HG03354 (cell line): ENCODE data around the gene GRIFIN.

Experiments
- ATAC-seq: cut with Tn5 transposase; IDR thresholded peaks from one replicate; pipeline ENCODE4 v1.9.1; 2021; ENCODE audit warnings: mild to moderate bottlenecking; ENCODE audit not compliant: unreplicated experiment, poor library complexity, severe bottlenecking

The GRIFIN gene

DNA sequence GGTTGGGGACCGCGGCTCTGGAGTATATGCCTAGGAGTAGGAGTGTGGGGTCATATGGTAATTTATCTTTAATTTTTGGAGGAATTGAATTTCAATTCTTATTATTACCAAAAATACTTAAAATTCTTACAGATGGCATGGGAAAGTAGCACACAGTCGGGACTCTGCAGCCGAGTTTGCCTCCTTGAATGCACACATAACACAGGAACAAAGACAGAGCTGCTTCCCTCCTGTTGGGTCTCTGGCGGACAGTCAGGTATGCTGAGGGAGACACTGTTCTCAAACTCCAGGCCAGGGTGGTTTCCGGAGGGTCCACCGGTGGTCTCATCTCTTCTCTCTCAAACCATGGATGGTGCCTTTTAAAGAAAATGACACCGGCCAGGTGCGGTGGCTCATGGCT lies 32.7 kb downstream of the GRIFIN start:
- no peak for ATAC-seq

DNA sequence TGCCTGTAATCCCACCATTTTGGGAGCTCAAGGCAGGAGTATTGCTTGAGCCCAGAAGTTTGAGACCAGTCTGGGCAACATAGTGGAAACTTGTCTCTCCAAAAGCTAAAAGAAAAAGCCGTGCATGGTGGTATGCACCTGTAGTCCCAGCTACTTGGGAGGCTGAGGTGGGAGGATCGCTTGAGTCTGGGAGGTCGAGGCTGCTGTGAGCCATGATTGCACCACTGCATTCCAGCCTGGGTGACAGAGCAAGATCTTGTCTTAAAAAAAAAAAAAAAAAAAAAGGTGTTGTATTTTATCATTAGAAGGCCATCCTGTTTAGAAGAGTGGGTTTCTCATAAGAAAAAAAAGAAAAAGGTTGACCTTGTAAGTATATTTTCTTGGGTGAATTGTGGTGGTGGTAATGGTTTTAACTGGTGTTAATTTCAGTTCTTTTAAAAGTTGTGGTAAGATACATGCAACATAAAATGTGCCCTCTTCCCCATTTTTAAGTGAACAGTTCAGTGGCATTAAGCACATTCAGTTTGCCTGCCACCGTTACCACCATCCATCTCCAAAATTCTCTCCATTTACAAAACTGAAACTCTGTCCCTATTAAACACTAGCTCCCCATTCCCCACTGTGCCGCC lies 34.7 kb downstream of the GRIFIN start:
- no peak for ATAC-seq

DNA sequence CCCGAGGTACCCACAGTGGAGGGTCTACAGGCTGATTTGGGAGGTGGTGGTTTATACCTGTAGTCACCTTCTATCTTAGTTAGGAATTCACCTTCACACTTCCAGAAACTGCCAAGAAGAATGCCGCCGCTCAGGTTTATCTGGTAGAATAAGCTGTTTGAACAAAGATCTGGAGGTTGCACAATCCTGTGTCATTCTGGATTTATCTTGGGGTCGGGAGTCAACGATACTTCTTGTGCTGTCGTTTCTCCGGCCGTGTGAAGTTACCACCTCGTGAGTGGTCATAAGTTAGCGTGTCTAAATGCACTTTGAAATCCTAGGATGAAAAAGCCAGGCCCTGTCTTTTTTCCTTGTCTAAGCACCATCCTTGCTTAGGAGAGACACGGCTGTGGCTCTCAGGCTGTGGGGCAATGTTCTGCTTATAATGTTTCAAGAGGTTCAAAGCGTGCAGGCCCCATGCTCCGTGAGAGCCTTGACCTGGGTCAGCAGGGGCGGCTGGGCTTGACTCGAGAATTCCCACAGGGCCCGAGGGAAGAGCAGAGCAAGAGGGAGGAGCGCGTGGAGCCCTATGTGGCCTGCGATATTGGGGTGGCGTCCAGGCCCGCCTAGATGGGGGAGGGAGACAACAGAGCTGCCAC lies 35.5 kb downstream of the GRIFIN start:
- no peak for ATAC-seq

DNA sequence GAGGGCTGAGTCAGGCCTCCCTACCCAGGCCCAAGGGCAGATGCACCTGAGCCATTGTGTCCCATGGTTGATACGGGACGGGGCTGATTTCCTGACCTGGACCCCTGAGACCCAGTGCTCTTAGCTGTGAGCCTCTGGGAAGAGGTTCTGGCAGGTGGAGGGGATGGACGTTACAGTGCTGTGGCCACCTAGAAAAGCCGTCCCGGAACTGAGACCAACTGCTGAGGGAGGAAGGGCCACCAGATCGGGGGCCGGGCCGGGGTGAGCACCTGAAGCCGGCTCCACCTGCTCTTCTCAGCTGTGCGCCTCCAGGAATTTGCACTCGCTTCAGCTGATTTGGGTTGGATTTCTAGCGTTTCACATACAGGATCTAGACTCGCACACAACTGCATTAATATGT lies 37.4 kb downstream of the GRIFIN start:
- no peak for ATAC-seq

DNA sequence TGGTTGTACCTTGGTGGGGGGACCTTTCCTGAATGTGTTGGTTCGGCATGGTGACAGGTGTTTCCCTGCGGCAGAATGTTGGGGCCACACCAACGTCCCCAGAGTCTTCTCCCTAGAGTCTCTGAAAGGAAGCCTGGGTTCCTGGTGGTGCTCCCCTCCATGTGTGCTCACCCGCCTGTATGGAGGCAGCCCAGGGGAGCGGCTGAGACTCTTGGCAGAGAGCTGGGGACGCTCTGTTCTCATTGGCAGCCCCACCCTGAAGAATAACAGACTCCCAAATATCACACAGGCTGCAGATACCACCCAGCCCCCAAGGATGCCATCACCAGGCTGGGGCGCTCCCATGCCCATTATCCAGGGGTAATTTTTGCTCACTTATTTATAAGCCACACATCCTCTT lies 38.0 kb downstream of the GRIFIN start:
- no peak for ATAC-seq

DNA sequence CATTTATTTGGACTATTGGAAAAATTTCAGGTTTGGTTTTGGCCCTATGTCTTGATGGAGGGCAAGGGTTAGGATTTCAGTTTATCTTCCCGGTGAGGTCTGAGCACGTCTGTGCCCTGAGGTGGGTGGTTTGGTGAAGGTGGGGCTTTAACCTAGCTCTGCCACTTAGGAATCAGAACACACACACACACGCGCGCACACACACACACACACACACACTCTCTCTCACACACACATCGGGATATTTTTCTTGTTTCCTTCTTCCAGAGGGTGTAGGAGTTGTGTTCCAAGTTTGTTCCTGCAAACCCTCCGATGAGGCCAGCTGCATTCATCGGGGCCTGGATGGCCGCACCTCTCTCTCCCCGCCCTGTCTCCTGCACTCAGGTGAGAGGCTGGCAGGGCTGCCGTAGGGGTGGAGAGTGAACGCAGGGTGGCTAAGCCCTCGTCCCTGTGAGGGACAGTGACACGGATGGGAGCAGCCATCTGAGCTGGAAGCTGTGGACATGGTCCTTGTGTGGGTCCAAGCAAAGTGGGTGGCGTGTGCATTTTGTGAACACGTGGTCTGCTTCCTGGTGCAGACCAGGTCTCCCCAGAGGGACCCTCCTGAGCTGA lies 38.6 kb downstream of the GRIFIN start:
- no peak for ATAC-seq

DNA sequence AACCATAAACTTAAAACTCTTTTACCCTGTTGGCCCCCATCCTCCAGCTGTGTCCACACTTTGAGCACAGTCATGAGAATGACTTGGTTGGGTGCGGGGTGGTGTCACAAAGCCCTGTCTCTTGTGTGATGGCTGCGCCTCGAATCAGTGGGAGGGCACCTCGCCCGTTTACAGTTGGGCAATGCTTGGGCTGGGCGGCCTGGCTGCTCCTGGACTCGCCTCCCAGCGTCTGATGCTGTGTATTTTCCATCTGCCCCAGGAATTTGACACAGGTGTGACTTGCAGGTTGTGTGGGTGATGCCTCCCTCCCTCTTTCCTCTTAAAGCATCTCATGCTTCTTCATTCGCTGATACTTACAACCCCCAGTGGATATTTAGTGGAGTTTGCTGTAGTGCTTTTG lies 39.1 kb downstream of the GRIFIN start:
- ATAC-seq, result no peak

DNA sequence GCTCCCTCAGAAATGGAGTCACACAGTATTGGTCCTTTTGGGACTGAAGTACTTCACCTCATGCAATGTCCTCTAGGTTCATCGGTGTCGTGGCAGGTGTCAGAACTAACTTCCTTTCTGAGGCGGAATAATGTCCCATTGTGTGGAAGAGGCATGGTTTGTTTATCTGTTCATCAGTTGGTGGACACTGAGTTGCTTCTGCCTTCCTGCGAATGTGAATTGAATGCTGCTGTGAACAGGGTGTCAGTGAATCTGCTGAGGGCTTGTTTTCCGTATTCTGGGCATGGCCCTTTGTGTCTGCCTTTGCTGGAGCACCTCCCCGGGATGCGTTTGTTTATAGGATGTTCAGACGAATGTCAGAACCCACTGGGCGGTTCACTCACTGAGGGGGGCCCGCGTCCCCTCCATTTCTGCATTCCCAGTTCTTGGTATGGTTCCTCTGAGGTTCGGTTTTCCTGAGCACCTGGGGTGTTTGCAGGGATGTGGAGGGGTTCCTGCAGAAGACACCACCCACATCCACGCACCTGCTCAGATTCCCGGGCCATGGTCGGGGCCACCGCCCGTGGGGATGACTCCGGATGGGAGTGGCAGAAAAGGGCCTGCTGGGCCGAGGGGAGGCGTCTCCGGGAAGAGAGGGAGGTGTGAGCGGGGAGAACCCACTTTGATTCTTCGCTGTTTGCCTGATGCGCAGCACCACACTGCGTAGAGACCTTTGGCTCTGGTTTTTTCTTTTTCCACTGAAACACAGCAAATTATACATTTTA lies 39.7 kb downstream of the GRIFIN start:
- ATAC-seq, result no peak

DNA sequence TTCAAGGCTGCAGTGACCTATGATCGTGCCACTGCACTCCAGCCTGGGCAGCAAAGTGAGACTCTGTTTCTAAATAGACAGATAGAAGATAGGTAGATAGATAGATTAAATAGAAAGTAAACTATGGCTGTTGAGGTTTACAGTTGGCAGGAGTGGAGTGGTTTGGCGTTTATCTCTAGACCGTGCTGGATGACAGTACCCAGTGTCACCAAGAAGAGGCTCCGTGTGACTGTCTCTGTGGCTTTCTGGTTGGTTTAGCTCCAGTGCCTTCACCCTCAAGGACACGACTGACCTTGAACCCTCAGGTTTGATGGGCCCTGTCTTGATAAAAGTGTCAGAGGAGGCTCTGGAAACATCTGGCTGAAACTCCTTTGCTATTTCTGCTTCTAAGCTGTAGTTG lies 41.1 kb downstream of the GRIFIN start:
- ATAC-seq, result no peak

DNA sequence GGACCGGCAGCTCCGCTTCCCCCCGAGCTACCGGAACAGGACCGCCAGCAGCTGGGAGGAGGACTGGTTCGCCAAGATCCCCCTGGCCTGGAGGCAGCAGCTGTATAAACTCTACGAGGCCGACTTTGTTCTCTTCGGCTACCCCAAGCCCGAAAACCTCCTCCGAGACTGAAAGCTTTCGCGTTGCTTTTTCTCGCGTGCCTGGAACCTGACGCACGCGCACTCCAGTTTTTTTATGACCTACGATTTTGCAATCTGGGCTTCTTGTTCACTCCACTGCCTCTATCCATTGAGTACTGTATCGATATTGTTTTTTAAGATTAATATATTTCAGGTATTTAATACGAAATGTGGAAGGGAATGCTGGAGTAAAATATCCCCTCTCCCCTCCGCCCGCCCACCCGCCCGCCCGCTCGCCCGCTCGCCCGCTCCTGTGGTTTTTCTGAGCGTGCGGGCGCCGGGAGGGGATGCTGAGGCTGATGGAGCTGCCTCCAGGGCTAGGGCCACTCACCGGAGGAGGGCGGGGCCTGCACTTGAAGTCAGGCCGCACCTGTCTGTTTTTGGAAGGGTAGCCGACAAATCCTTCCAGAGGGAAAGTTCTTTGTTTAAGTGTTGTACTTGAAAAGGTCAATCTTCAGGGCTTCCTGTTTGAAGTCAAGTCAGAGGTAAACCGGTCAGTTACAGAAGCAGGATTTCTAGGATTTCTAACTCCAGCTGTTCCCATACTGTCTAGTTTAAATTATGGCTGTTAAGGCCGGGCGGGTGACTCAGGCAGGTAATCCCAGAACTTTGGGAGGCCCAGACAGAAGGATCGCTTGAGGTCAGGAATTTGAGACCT lies 42.3 kb downstream of the GRIFIN start:
- ATAC-seq, result no peak

DNA sequence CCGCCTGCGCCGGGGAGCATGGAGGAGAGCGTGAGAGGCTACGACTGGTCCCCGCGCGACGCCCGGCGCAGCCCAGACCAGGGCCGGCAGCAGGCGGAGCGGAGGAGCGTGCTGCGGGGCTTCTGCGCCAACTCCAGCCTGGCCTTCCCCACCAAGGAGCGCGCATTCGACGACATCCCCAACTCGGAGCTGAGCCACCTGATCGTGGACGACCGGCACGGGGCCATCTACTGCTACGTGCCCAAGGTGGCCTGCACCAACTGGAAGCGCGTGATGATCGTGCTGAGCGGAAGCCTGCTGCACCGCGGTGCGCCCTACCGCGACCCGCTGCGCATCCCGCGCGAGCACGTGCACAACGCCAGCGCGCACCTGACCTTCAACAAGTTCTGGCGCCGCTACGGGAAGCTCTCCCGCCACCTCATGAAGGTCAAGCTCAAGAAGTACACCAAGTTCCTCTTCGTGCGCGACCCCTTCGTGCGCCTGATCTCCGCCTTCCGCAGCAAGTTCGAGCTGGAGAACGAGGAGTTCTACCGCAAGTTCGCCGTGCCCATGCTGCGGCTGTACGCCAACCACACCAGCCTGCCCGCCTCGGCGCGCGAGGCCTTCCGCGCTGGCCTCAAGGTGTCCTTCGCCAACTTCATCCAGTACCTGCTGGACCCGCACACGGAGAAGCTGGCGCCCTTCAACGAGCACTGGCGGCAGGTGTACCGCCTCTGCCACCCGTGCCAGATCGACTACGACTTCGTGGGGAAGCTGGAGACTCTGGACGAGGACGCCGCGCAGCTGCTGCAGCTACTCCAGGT lies 43.1 kb downstream of the GRIFIN start:
- ATAC-seq, result no peak

DNA sequence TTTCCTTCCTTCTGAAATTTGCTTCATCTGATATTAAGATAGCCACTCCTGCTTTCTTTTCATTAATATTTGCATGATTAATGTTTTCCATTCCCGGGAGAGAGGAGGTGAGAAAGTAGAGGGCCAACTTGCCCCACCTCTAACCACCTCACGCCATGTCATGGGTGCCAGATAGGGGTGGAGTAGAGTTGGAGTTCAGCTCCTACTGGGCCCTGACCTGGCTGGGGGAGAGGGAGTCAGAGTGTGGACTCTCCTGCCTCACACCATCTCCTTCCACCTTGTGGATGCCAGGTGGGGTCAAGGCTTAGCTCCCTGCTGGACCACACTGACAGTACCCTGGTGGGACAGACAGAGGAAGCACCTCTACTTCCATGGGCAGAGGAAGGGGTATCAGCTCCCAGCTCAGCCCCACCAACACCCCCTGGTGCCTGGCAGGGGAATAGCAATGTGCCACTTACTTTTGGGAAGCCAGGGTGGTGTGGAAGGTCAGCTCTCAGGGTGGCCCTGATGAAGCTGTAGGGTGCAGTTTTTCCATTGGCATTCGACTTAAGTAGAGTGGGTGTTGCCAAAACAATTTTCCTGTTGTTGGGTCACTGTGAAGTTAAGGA lies 44.8 kb downstream of the GRIFIN start:
- no peak for ATAC-seq

DNA sequence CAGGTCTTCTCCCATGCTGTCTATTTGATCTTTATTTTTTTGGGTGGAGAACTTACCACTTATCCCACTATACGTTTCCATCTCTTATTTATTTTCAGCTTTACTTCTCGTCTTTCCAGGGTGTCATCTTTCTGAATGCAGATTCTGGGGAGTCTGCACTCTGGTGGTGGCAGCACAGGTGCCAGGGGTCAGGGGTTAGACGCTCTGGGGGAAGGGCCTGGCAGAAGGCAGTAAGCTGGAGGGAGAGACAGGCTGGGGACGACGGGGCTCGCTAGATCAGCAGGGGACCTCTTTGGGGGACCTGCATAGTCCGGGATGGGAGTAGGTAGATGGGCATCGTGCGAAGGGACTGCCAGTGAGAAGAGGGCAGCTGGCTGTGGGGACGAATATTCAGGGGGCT lies 50.4 kb downstream of the GRIFIN start:
- ATAC-seq, result no peak
